GM10266 (cell line): Measurements from ENCODE around the gene NCCRP1.

ENCODE experiments used
- DNase-seq: peaks from one replicate; pipeline ENCODE4 v3.0.0; 2012; ENCODE audit errors: extremely low spot score
- TF ChIP-seq, protein P1 (sequence below): IDR thresholded peaks from 2 replicates; pipeline ENCODE4 v1.5.1; 2012; ENCODE audit warnings: mild to moderate bottlenecking, low read depth; ENCODE audit not compliant: control insufficient read depth, insufficient read depth; ENCODE audit errors: missing control alignments

NCCRP1 gene

DNA sequence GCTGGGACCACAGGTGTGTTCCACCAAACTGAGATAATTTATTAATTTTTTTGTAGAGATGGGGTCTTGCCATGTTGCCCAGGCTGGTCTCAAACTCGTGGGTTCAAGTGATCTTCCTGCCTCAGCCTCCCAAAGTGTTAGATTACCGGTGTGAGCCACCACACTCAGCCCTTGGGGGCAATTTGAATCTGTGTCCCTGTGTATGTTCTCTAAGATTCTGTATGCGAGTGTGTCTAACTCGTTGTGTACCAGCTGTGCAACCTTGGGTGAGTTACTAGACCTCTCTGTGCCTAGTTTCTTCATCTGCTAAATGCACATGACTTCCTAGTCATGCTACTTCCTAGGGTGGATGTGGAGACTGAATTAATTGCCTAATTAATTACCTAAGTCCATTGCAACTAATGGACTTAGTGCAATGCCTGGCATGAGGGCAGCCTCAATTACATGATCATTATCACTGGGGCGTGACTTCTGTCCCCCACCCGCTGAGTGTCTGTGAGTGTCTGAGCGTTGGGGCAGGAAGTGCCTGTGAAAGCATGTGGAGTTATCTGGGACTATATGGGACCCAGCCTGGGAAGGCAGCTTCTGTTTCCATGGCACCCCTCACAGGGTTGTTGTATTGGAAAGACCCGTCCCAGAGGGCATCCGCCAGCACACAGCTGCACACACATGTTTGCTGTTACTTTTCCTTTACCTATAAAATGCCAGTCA, 1.8 kb upstream of the NCCRP1 start:
- DNase-seq, result no peak
- TF ChIP-seq, protein P1, sequence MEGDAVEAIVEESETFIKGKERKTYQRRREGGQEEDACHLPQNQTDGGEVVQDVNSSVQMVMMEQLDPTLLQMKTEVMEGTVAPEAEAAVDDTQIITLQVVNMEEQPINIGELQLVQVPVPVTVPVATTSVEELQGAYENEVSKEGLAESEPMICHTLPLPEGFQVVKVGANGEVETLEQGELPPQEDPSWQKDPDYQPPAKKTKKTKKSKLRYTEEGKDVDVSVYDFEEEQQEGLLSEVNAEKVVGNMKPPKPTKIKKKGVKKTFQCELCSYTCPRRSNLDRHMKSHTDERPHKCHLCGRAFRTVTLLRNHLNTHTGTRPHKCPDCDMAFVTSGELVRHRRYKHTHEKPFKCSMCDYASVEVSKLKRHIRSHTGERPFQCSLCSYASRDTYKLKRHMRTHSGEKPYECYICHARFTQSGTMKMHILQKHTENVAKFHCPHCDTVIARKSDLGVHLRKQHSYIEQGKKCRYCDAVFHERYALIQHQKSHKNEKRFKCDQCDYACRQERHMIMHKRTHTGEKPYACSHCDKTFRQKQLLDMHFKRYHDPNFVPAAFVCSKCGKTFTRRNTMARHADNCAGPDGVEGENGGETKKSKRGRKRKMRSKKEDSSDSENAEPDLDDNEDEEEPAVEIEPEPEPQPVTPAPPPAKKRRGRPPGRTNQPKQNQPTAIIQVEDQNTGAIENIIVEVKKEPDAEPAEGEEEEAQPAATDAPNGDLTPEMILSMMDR, result no peak

DNA sequence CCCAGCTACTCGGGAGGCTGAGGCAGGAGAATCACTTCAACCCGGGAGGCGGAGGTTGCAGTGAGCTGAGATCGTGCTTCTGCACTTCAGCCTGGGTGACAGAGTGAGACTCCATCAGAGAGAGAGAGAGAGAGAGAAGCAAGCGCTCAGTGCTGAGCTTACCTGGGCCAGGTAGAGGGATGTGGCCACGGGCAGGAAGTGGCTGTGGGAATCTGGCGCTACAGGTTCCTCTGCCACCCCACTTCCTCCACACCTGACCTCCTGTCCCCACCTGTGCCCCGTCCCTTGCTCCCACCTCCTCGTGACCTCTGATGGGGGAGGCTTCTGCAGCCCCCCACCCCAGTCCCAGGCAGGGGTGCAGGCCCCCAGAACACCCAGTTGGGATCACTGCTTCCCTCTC, 1.0 kb upstream of the NCCRP1 start:
- DNase-seq, result no peak
- TF ChIP-seq, protein P1, result no peak

DNA sequence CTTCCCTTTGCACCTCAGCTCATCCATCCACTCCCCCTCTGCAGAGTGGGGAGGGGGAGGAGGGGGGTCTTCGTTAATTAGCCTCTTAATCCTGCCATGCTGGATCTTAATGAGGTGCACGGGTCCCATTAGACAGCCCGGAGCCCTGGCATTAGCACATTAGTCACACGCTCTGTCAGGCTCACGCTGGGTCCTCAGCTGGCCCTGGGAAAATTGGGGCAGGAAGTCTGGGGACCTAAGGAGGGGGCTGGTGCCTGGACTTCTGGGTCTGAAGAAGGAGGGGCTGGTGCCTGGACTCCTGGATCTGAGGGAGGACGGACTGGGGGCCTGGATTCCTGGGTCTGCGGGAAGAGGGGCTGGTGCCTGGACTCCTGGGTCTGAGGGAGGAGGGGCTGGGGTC, 444 bp upstream of the NCCRP1 start:
- TF ChIP-seq, protein P1, result no peak
- DNase-seq, result no peak

DNA sequence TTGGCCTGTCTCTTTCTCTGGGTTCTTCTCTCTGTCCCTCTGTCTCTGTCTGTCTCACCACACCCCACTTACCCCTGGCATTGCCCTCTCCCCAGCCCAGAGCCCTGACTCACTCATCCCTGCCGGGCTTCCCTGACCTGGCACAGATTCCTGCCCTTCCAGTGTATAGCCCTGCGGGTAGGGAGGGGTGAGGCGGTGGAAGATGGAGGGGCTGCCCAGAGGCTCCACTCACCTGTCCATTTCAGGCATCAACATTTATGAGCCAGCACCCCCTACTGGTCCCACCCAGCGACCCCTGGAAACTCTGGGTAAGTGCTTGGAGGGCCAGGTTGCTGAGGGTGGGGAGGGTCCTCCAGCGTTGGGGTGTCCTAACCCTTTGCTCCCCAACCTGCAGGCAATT, 1.0 kb downstream of the NCCRP1 start:
- TF ChIP-seq, protein P1, result no peak
- no peak for DNase-seq

DNA sequence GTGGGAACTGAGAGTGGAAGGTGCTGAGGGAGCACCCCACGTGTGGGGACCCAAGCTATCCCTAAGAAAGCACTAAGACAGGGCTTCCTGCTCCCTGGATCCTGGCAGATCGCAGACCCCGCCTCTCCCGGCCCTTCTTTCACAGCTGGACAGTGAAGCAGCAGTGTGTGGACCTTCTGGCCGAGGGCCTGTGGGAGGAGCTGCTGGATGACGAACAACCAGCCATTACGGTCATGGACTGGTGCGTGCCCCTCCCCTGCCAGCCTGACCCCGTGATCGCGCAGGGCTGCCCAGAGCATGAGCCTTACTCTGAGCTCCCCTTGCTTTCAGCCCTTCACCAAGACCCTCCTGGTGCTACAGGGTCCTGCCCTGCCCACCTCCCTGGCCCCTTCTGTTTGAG, 2.3 kb downstream of the NCCRP1 start:
- no peak for DNase-seq
- TF ChIP-seq, protein P1, result no peak

DNA sequence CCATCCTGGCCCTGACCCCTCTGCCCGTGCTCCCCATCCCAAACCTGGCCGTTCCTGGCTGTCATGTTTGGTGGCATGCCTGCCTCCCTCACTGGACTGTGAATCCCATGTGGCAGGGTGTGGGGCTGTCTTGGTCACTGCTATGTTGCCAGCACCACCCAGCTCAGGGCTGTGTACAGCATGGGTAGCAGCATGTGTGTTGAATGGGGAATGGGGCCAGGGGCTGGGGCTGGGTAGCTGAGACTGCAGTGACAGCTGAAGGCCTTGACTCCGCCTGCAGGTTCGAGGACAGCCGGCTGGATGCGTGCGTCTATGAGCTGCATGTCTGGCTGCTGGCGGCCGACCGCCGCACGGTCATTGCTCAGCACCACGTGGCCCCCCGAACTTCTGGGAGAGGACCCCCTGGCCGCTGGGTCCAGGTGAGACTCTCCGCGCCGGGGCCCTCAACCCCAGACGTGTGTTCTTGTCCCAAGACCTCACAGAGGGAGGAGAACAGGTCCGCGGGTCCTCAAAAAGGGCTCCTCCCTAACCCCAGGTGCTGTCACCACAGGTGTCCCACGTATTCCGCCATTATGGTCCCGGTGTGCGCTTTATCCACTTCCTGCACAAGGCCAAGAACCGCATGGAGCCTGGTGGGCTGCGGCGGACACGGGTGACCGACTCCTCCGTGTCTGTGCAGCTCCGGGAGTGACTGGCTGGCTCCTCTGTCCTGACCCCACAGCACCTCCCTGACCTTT, 3.5 kb downstream of the NCCRP1 start:
- TF ChIP-seq, protein P1, result no peak
- no peak for DNase-seq

DNA sequence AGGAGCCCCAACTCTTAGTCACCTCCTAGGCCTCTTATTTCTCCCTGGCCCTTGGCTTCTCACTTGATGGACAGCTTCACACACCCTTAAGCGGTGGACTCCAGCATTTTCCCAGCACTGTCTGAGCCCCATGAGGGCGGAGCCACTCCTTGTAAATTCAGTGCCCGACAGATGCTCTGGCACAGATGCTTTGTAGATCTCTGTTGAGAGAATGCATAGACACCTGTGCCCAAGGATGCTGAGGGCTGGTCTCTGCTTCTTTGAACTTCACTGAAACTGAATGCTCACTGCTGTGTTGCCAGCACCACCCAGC, 4.0 kb downstream of the NCCRP1 start:
- TF ChIP-seq, protein P1, result no peak
- no peak for DNase-seq
